ENCODE data around the gene PRIM1. TPM values are rescaled to one million over a fixed set of nuclear protein-coding genes. Genes with fewer than 3 reads are reported as not detected.

The PRIM1 gene
- total RNA-seq, 6 experiments from 2014 or later = 1.3 to 8.5 (median 4.5) TPM

DNA sequence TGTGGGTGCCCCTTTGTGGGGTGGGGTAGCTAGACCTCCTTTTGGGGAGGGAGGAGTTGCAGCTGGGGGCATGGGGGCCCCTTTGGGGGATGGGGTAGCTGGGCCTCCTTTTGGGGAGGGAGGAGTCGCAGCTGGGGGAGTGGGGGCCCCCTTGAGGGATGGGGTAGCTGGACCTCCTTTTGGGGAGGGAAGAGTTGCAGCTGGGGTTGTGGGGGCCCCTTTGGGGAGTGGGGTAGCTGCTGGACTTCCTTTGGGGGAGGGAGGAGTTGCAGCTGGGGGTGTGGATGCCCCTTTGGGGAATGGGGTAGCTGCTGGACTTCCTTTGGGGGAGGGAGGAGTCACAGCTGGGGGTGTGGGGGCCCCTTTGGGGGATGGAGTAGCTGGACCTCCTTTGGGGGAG lies 34.0 kb downstream of the PRIM1 start:
- WGBS (ENCODE audit: insufficient coverage, low coverage, low lambda C conversion rate, missing lambda C conversion rate) = no CpG with 5 or more reads among the region's 1 CpG
- Histone ChIP-seq H3K27me3 (no peaks in the 10 kb centered on the region), H3K4me1 (peaks cover 0 to 28% (median 12%) of the 10 kb centered on the region in 4 donors), H3K9me3 (no peaks in the 10 kb centered on the region), H3K4me3 (no peak overlapping the region), H3K27ac (no peak overlapping the region), H3K36me3 (peaks cover 11 to 41% (median 24%) of the 10 kb centered on the region in 4 donors)
- peak in 1 of 3 donors; percentile 31 for DNase-seq
- no peak for TF ChIP-seq POLR2A (IDR thresholded peaks at IDR 0.05)
- TF ChIP-seq CTCF (IDR thresholded peaks at IDR 0.05) = no peak
- no peak for ATAC-seq
- intact Hi-C loops (cut with DNase I) = no loop called here

DNA sequence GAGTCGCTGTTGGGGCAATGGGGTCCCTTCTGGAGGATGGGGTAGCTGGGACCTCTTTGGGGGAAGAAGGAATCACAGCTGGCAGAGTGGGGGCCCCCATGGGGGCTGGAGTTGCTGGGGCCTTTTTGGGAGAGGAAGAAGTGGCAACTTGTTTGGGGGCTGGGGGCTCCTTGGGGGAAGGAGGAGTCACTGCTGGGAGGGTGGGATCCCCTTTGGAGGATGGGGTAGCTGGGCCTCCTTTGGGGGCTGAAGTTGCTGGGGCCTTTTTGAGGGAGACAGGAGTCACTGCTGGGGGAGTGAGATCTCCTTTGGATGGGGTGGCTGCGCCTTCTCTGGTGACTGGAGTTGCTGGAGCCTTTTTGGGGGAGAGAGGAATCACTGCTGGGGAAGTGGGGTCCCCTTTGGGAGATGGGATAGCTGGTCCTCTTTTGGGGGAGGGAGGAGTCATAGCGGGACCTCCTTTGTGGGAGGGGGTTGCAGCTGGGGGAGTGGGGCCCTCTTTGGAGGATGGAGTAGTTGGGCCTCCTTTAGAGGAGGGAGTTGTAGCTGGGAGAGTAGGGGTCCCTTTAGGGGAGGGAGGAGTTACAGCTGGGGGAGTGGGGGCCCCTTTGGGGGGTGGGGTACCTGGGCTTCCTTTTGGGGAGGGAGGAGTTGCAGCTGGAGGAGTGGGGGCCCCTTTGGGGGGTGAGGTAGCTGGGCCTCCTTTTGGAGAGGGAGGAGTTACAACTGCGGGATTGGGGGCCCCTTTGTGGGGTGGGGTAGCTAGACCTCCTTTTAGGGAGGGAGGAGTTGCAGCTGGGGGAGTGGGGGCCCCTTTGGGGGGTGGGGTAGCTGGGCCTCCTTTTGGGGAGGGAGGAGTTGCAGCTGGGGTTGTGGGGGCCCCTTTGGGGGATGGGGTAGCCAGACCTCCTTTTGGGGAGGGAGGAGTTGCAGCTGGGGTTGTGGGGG lies 34.9 kb downstream of the PRIM1 start:
- TF ChIP-seq CTCF (IDR thresholded peaks at IDR 0.05) (no peak), POLR2A (IDR thresholded peaks at IDR 0.05) (no peak)
- peaks cover 14 to 51% (median 32%) of the 10 kb centered on the region in 4 donors for H3K36me3 ChIP-seq
- ATAC-seq (no peak), DNase-seq (peak in 1 of 3 donors; percentile 37)
- H3K9me3 ChIP-seq = no peaks in the 10 kb centered on the region
- intact Hi-C loops (cut with DNase I) = no loop called here
- 89% methylated on average over 3 of the region's 4 CpGs for WGBS (ENCODE audit: insufficient coverage, low coverage, low lambda C conversion rate, missing lambda C conversion rate)
- no peak overlapping the region for H3K4me3 ChIP-seq
- H3K27me3 ChIP-seq = no peaks in the 10 kb centered on the region
- peaks cover 0 to 19% (median 8%) of the 10 kb centered on the region in 4 donors for H3K4me1 ChIP-seq
- H3K27ac ChIP-seq = no peak overlapping the region

- DNase-seq (peak in 2 of 3 donors; percentile 12 to 35), ATAC-seq (peak in 1 of 4 donors; percentile 3)
- H3K4me1 ChIP-seq = peaks cover 0 to 12% (median 4%) of the 10 kb centered on the region in 4 donors
- peaks cover 16 to 58% (median 36%) of the 10 kb centered on the region in 4 donors for H3K36me3 ChIP-seq
- no peak overlapping the region for H3K27ac ChIP-seq
- H3K9me3 ChIP-seq = no peaks in the 10 kb centered on the region
- no peaks in the 10 kb centered on the region for H3K27me3 ChIP-seq
- WGBS (ENCODE audit: insufficient coverage, low coverage, low lambda C conversion rate, missing lambda C conversion rate) = 55% methylated on average over 1 of the region's 1 CpG
- intact Hi-C loops (cut with DNase I) = no loop called here
- no peak overlapping the region for H3K4me3 ChIP-seq
- TF ChIP-seq POLR2A (IDR thresholded peaks at IDR 0.05) (no peak), CTCF (IDR thresholded peaks at IDR 0.05) (no peak)
Observed at GRCh38 chr12:56716458-56716857, 35.7 kb downstream of the PRIM1 start.

GRCh38 chr12:56715798-56716197 lies 36.3 kb downstream of the PRIM1 start:
- Histone ChIP-seq H3K27ac (no peak overlapping the region), H3K9me3 (no peaks in the 10 kb centered on the region), H3K4me3 (no peak overlapping the region), H3K27me3 (no peaks in the 10 kb centered on the region), H3K36me3 (peaks cover 19 to 63% (median 38%) of the 10 kb centered on the region in 4 donors), H3K4me1 (peaks cover 0 to 7% (median under 1%) of the 10 kb centered on the region in 4 donors)
- intact Hi-C loops (cut with DNase I) = no loop called here
- 80% methylated on average over 8 of the region's 8 CpGs for WGBS (ENCODE audit: insufficient coverage, low coverage, low lambda C conversion rate, missing lambda C conversion rate)
- DNase-seq (peak in 1 of 3 donors; percentile 39), ATAC-seq (peak in 1 of 4 donors; percentile 5)
- TF ChIP-seq POLR2A (IDR thresholded peaks at IDR 0.05) = no peak
- no peak for TF ChIP-seq CTCF (IDR thresholded peaks at IDR 0.05)

All from right lobe of liver (tissue), 6 donors.